ENCODE measurements around the gene LDHD.

Gene LDHD
- total RNA-seq = 0 to 0.17 (median 0) reads per million in 3 donors

- Histone ChIP-seq H3K9me3 (ENCODE audit: control insufficient read depth, low read length) (no peaks in the 10 kb centered on the region), H3K4me3 (ENCODE audit: insufficient read depth, low read depth, low read length, poor library complexity, severe bottlenecking) (no peak within 1 kb of the TSS), H3K36me3 (ENCODE audit: control insufficient read depth, insufficient read depth, low read length) (no peaks in the 10 kb centered on the region), H3K4me1 (ENCODE audit: control insufficient read depth, insufficient read depth, low read length, poor library complexity, severe bottlenecking) (peaks cover 1% of the 10 kb centered on the region), H3K27me3 (replicated peaks; ENCODE audit: control insufficient read depth, insufficient read depth, low read length, poor library complexity, severe bottlenecking) (no peaks in the 10 kb centered on the region), H3K27ac (ENCODE audit: insufficient read depth, low read length, poor library complexity, severe bottlenecking) (no peak within 1 kb of the TSS)
- DNase-seq = no peak
These were observed at the start of gene LDHD for GRCh38 chr16:75116081-75116910. Gene LDHD (minus strand): TSS chr16:75116780. CDS start chr16:75116720, 60 bp downstream.

DNA sequence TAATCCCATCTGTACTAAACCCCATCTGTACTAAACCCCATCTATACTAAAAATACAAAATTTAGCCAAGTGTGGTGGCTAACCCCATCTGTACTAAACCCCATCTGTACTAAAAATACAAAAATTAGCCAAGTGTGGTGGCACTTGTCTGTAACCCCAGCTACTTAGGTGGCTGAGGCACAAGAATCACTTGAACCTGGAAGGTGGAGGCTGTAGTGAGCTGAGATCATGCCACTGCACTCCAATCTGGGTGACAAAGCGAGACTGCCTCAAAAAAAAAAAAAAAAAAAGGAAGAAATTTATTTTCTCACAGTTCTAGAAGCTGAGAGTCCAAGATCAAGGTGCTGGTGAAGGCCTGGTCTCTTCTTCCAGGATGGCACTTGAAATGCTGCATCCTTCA is 43.8 kb upstream of the LDHD start:
- no peaks in the 10 kb centered on the region for H3K9me3 ChIP-seq (ENCODE audit: control insufficient read depth, low read length)
- H3K27ac ChIP-seq (ENCODE audit: insufficient read depth, low read length, poor library complexity, severe bottlenecking) = no peak overlapping the region
- no peaks in the 10 kb centered on the region for H3K27me3 ChIP-seq (replicated peaks; ENCODE audit: control insufficient read depth, insufficient read depth, low read length, poor library complexity, severe bottlenecking)
- H3K4me3 ChIP-seq (ENCODE audit: insufficient read depth, low read depth, low read length, poor library complexity, severe bottlenecking) = no peak overlapping the region
- DNase-seq = no peak
- H3K36me3 ChIP-seq (ENCODE audit: control insufficient read depth, insufficient read depth, low read length) = peaks cover 12% of the 10 kb centered on the region
- no peaks in the 10 kb centered on the region for H3K4me1 ChIP-seq (ENCODE audit: control insufficient read depth, insufficient read depth, low read length, poor library complexity, severe bottlenecking)

GRCh38 chr16:75152635-75153034 is 36.1 kb upstream of the LDHD start:
- no peak overlapping the region for H3K27ac ChIP-seq (ENCODE audit: insufficient read depth, low read length, poor library complexity, severe bottlenecking)
- H3K27me3 ChIP-seq (replicated peaks; ENCODE audit: control insufficient read depth, insufficient read depth, low read length, poor library complexity, severe bottlenecking) = no peaks in the 10 kb centered on the region
- H3K4me1 ChIP-seq (ENCODE audit: control insufficient read depth, insufficient read depth, low read length, poor library complexity, severe bottlenecking) = no peaks in the 10 kb centered on the region
- no peak overlapping the region for H3K4me3 ChIP-seq (ENCODE audit: insufficient read depth, low read depth, low read length, poor library complexity, severe bottlenecking)
- peaks cover 8% of the 10 kb centered on the region for H3K9me3 ChIP-seq (ENCODE audit: control insufficient read depth, low read length)
- peaks cover 3% of the 10 kb centered on the region for H3K36me3 ChIP-seq (ENCODE audit: control insufficient read depth, insufficient read depth, low read length)
- DNase-seq = no peak

GRCh38 chr16:75151798-75152197 is 35.2 kb upstream of the LDHD start:
- Histone ChIP-seq H3K4me1 (ENCODE audit: control insufficient read depth, insufficient read depth, low read length, poor library complexity, severe bottlenecking) (no peaks in the 10 kb centered on the region), H3K4me3 (ENCODE audit: insufficient read depth, low read depth, low read length, poor library complexity, severe bottlenecking) (no peak overlapping the region), H3K27ac (ENCODE audit: insufficient read depth, low read length, poor library complexity, severe bottlenecking) (no peak overlapping the region), H3K36me3 (ENCODE audit: control insufficient read depth, insufficient read depth, low read length) (peaks cover 3% of the 10 kb centered on the region), H3K9me3 (ENCODE audit: control insufficient read depth, low read length) (peaks cover 8% of the 10 kb centered on the region), H3K27me3 (replicated peaks; ENCODE audit: control insufficient read depth, insufficient read depth, low read length, poor library complexity, severe bottlenecking) (no peaks in the 10 kb centered on the region)
- no peak for DNase-seq

DNA sequence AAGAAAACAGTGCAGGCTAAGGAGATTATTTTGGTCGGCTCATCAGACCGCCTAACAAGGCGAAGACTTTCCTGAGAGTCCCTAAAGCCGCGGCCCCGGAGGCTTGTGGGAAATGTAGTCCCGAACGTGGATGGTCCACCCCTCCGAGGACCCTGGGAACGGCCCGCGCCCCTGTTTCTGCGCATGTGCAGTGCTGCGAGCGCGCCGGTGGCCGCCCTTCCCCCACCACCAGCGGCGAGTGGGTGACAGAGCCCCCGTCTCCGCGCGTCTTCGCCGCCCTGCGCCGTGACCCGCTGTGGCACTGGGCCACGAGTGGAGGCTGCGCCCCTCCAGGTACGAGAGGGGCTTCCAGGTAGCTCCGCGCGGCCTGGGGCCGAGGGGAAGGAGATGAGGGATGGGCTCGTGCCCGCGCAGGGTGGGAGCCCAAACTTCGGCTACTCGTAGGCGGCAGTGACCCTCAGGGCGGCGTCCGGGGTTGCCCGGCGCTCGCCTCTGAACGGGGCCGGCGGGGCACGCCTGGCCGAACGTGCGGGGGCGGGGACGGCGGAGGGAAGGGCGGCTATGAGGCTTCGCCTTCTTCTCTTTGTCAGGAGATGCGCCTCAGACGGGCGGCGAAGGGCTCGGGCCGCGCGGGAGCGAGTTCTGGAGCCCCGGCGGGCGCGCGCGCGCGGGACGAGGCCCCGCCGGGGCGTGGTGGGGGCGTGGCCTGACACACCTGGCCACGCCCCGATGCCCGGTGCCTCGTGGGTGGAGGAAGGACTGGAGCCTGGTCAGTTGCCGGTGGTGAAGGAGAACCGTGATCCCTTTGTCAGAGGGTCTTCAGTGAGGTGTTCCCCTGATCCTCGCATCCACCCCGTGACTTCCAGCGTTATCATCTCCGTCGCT is 32.0 kb upstream of the LDHD start, which contains the start of gene ZFP1:
ZFP1 (plus strand) TSS at position 214 of the 885 bp plus-strand sequence. CDS start 4,428 bp downstream, outside the sequence.
- Histone ChIP-seq H3K9me3 (ENCODE audit: control insufficient read depth, low read length) (peaks cover 8% of the 10 kb centered on the region), H3K4me3 (ENCODE audit: insufficient read depth, low read depth, low read length, poor library complexity, severe bottlenecking) (peak within 1 kb of the TSS; percentile 99), H3K27ac (ENCODE audit: insufficient read depth, low read length, poor library complexity, severe bottlenecking) (peak within 1 kb of the TSS; percentile 83), H3K4me1 (ENCODE audit: control insufficient read depth, insufficient read depth, low read length, poor library complexity, severe bottlenecking) (no peaks in the 10 kb centered on the region), H3K27me3 (replicated peaks; ENCODE audit: control insufficient read depth, insufficient read depth, low read length, poor library complexity, severe bottlenecking) (no peaks in the 10 kb centered on the region), H3K36me3 (ENCODE audit: control insufficient read depth, insufficient read depth, low read length) (peaks cover under 1% of the 10 kb centered on the region)
- DNase-seq = peak; percentile 87 to 90 (median 89)

DNA sequence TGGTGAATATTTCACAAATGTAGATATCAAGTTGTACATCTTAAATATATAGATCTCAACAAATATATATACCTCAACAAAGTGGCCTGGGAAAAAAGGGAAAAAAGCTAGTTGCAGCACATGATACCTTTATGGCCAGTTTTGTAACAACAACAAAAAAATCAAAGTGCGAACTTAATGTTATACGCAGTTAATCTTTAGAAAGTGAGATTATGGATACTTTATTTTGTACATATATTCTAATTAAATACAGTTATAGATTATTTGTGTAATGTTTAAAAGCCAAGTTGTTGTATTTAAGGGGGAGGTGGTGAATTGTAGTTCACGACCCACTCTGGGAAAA is 31.4 kb upstream of the LDHD start:
- no peaks in the 10 kb centered on the region for H3K27me3 ChIP-seq (replicated peaks; ENCODE audit: control insufficient read depth, insufficient read depth, low read length, poor library complexity, severe bottlenecking)
- H3K4me3 ChIP-seq (ENCODE audit: insufficient read depth, low read depth, low read length, poor library complexity, severe bottlenecking) = peak overlapping the region; percentile 99
- H3K36me3 ChIP-seq (ENCODE audit: control insufficient read depth, insufficient read depth, low read length) = no peaks in the 10 kb centered on the region
- peak overlapping the region; percentile 83 for H3K27ac ChIP-seq (ENCODE audit: insufficient read depth, low read length, poor library complexity, severe bottlenecking)
- peaks cover 8% of the 10 kb centered on the region for H3K9me3 ChIP-seq (ENCODE audit: control insufficient read depth, low read length)
- H3K4me1 ChIP-seq (ENCODE audit: control insufficient read depth, insufficient read depth, low read length, poor library complexity, severe bottlenecking) = no peaks in the 10 kb centered on the region
- DNase-seq = no peak

- H3K9me3 ChIP-seq (ENCODE audit: control insufficient read depth, low read length) = no peaks in the 10 kb centered on the region
- H3K4me3 ChIP-seq (ENCODE audit: insufficient read depth, low read depth, low read length, poor library complexity, severe bottlenecking) = no peak overlapping the region
- H3K36me3 ChIP-seq (ENCODE audit: control insufficient read depth, insufficient read depth, low read length) = no peaks in the 10 kb centered on the region
- H3K27ac ChIP-seq (ENCODE audit: insufficient read depth, low read length, poor library complexity, severe bottlenecking) = no peak overlapping the region
- DNase-seq = no peak
- no peaks in the 10 kb centered on the region for H3K4me1 ChIP-seq (ENCODE audit: control insufficient read depth, insufficient read depth, low read length, poor library complexity, severe bottlenecking)
- H3K27me3 ChIP-seq (replicated peaks; ENCODE audit: control insufficient read depth, insufficient read depth, low read length, poor library complexity, severe bottlenecking) = no peaks in the 10 kb centered on the region
These were observed 27.4 kb upstream of the LDHD start for GRCh38 chr16:75143941-75144340.

DNA sequence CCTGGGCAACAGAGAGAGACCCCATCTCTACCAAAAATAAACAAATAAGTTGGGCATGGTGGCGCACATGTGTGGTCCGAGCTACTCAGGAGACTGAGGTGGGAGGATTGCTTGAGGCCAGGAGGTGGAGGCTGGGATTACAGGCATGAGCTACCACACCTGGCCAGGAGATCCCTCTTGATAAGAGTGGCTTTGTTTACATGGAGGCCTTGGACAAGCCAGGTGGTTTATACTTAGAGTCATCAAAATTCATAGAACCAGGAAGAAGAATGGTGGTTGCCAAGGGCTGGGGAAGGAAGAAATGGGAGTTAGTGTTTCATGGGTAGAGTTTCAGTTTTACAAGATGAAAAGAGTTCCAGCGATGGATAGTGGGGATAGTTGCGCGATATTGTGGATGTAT is 22.9 kb upstream of the LDHD start:
- H3K36me3 ChIP-seq (ENCODE audit: control insufficient read depth, insufficient read depth, low read length) = no peaks in the 10 kb centered on the region
- no peaks in the 10 kb centered on the region for H3K4me1 ChIP-seq (ENCODE audit: control insufficient read depth, insufficient read depth, low read length, poor library complexity, severe bottlenecking)
- no peak overlapping the region for H3K27ac ChIP-seq (ENCODE audit: insufficient read depth, low read length, poor library complexity, severe bottlenecking)
- no peaks in the 10 kb centered on the region for H3K9me3 ChIP-seq (ENCODE audit: control insufficient read depth, low read length)
- H3K4me3 ChIP-seq (ENCODE audit: insufficient read depth, low read depth, low read length, poor library complexity, severe bottlenecking) = no peak overlapping the region
- no peaks in the 10 kb centered on the region for H3K27me3 ChIP-seq (replicated peaks; ENCODE audit: control insufficient read depth, insufficient read depth, low read length, poor library complexity, severe bottlenecking)
- no peak for DNase-seq

GRCh38 chr16:75138636-75139035 is 22.1 kb upstream of the LDHD start:
- Histone ChIP-seq H3K27ac (ENCODE audit: insufficient read depth, low read length, poor library complexity, severe bottlenecking) (no peak overlapping the region), H3K27me3 (replicated peaks; ENCODE audit: control insufficient read depth, insufficient read depth, low read length, poor library complexity, severe bottlenecking) (no peaks in the 10 kb centered on the region), H3K36me3 (ENCODE audit: control insufficient read depth, insufficient read depth, low read length) (no peaks in the 10 kb centered on the region), H3K4me3 (ENCODE audit: insufficient read depth, low read depth, low read length, poor library complexity, severe bottlenecking) (no peak overlapping the region), H3K4me1 (ENCODE audit: control insufficient read depth, insufficient read depth, low read length, poor library complexity, severe bottlenecking) (no peaks in the 10 kb centered on the region), H3K9me3 (ENCODE audit: control insufficient read depth, low read length) (no peaks in the 10 kb centered on the region)
- no peak for DNase-seq

GRCh38 chr16:75138233-75138632 is 21.7 kb upstream of the LDHD start:
- H3K9me3 ChIP-seq (ENCODE audit: control insufficient read depth, low read length) = no peaks in the 10 kb centered on the region
- no peaks in the 10 kb centered on the region for H3K4me1 ChIP-seq (ENCODE audit: control insufficient read depth, insufficient read depth, low read length, poor library complexity, severe bottlenecking)
- H3K4me3 ChIP-seq (ENCODE audit: insufficient read depth, low read depth, low read length, poor library complexity, severe bottlenecking) = no peak overlapping the region
- no peaks in the 10 kb centered on the region for H3K27me3 ChIP-seq (replicated peaks; ENCODE audit: control insufficient read depth, insufficient read depth, low read length, poor library complexity, severe bottlenecking)
- no peak for DNase-seq
- no peak overlapping the region for H3K27ac ChIP-seq (ENCODE audit: insufficient read depth, low read length, poor library complexity, severe bottlenecking)
- H3K36me3 ChIP-seq (ENCODE audit: control insufficient read depth, insufficient read depth, low read length) = no peaks in the 10 kb centered on the region

Data from effector memory CD4-positive, alpha-beta T cell (primary cell).